Head of caudate nucleus (tissue), 42 donors: Measurements from ENCODE around the gene CAPN8.

Source experiments
- DNase-seq, 42 donors: peaks; one replicate each; pipeline versions ENCODE4 v3.0.0 to v3.0.0-alpha.2; 2020 to 2021; ENCODE audit warnings: mixed read lengths in 7 of 42
- intact Hi-C: fragments of 100-400 bp; cut with DNase I; formaldehyde crosslinking; loops from one replicate; pipeline ENCODE4 v1.15.0; 2022

CAPN8 gene

GRCh38 chr1:223665592-223666312 is at the start of gene CAPN8:
Gene CAPN8, minus strand, starts transcription at chr1:223665701. Its CDS starts 55 bp downstream, at chr1:223665646.
- intact Hi-C loops: no loop called here
- no peak for DNase-seq

GRCh38 chr1:223714849-223715603 is 49.5 kb upstream of the CAPN8 start:
- no peak for DNase-seq
- intact Hi-C loops: loop anchor here (5.0 kb wide), 1 partner anchor 132 kb away; the partner anchor contains the start of gene TP53BP2

- intact Hi-C loops: loop anchor here (5.0 kb wide), 1 partner anchor 133 kb away; the partner anchor contains the start of gene TP53BP2
- DNase-seq: no peak
Observed at GRCh38 chr1:223714421-223714724, 48.9 kb upstream of the CAPN8 start.

GRCh38 chr1:223713546-223714420 is 48.3 kb upstream of the CAPN8 start:
- intact Hi-C loops: loop anchor here (2.0 to 5.0 kb wide), 2 partner anchors 35 to 134 kb away; partner anchors contain the start of gene TP53BP2
- no peak for DNase-seq

GRCh38 chr1:223712850-223713474 is 47.5 kb upstream of the CAPN8 start:
- DNase-seq: peak in 31 of 42 donors; percentile 19 to 75 (median 52)
- intact Hi-C loops: loop anchor here (2.0 to 5.0 kb wide), 2 partner anchors 36 to 134 kb away; partner anchors contain the start of gene TP53BP2

- DNase-seq: peak in 40 of 42 donors; percentile 66 to 92 (median 80)
- intact Hi-C loops: loop anchor here (2.0 to 5.0 kb wide), 2 partner anchors 36 to 135 kb away; partner anchors contain the start of gene TP53BP2
Observed at GRCh38 chr1:223712194-223712849, 46.8 kb upstream of the CAPN8 start, which contains the start of gene CAPN2. Gene CAPN2, plus strand, starts transcription at chr1:223712539. Its CDS starts 102 bp downstream, at chr1:223712641.

GRCh38 chr1:223711747-223712193 is 46.3 kb upstream of the CAPN8 start:
- intact Hi-C loops: loop anchor here (2.0 to 5.0 kb wide), 2 partner anchors 37 to 136 kb away; partner anchors contain the start of gene TP53BP2
- no peak for DNase-seq

- peak in 1 of 42 donors; percentile 17 for DNase-seq
- intact Hi-C loops: loop anchor here (5.0 kb wide), 1 partner anchor 136 kb away; the partner anchor contains the start of gene TP53BP2
Observed at GRCh38 chr1:223711173-223711572, 45.7 kb upstream of the CAPN8 start.

GRCh38 chr1:223710179-223711133 is 45.0 kb upstream of the CAPN8 start:
- no peak for DNase-seq
- intact Hi-C loops: loop anchor here (5.0 kb wide), 1 partner anchor 137 kb away; the partner anchor contains the start of gene TP53BP2

GRCh38 chr1:223709598-223709997 is 44.1 kb upstream of the CAPN8 start:
- intact Hi-C loops: no loop called here
- DNase-seq: no peak

GRCh38 chr1:223708651-223709268 is 43.3 kb upstream of the CAPN8 start:
- DNase-seq: no peak
- intact Hi-C loops: no loop called here

- no peak for DNase-seq
- intact Hi-C loops: no loop called here
Observed at GRCh38 chr1:223708001-223708359, 42.5 kb upstream of the CAPN8 start.

GRCh38 chr1:223707256-223708000 is 41.9 kb upstream of the CAPN8 start:
- DNase-seq: peak in 4 of 42 donors; percentile 30 to 69 (median 38)
- intact Hi-C loops: no loop called here

- DNase-seq: no peak
- intact Hi-C loops: no loop called here
Observed at GRCh38 chr1:223706077-223706973, 40.8 kb upstream of the CAPN8 start.
